GM18507 (cell line): Measurements from ENCODE around the gene PCGF3.
"Not testable (repeated sequence)": the region's sequence is repeated elsewhere in the genome, so short reads cannot be mapped to it uniquely, and the experiment has no call there.

Source experiments
- DNase-seq: peaks from one replicate; pipeline ENCODE4 v3.0.0; 2011; ENCODE audit warnings: low read depth; ENCODE audit not compliant: insufficient read length; ENCODE audit errors: extremely low spot score
- FAIRE-seq: peaks from 2 replicates; lab custom pipeline; 2011; peaks lifted over from hg19 to GRCh38; lab: Jason Lieb, UNC

PCGF3 gene

DNA sequence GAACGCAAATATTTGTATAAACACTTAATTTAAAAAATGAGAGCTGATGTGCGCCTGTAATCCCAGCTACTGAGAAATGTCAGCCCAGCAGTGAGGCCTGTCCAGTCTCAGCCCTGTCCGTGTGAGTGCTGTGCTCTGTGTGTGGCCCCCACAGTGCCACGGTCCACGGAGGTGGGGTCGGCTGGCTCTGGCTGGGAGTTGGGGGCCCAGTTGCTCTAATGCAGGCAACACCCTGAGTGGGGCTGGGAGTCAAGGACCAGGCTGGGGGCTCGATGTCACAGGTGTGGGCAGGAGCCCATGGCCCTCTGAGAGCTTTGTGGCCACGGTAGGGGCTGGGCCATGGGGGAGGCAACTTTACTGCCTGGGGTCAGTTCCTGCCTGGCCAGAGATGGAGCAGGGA is 12.8 kb downstream of the PCGF3 start:
- no peak for FAIRE-seq
- no peak for DNase-seq

DNA sequence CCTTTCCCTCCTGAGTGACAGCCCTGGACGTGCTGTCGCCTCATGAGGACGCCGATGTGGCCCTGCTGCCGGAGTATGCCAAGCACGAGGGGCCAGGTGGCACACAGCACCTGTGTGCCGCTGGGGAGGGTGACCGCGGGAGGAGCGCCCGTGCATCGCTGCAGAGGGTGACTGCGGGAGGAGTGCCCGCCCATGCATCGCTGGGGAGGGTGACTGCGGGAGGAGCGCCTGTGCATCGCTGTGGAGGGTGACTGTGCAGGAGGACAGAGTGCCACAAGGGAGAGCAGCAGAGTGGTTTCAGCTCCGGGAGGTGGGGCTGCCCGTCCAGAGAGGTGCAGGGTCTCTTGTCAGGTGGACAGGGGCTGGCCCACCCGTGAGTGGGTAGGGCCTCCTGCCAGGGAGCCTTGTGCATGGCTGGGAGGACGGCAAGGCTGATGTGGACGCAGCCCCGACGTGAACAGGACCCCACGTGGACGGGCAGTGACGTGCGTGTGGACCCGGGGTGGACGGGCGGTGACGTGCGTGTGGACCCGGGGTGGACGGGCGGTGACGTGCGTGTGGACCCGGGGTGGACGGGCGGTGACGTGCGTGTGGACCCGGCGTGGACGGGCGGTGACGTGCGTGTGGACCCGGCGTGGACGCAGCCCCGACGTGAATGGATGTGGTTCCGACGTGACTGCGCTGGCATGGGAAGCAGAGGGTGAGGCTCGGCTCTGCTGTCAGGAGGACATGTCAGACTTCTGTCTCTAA is 14.7 kb downstream of the PCGF3 start:
- FAIRE-seq (no peak), DNase-seq (no peak)

DNA sequence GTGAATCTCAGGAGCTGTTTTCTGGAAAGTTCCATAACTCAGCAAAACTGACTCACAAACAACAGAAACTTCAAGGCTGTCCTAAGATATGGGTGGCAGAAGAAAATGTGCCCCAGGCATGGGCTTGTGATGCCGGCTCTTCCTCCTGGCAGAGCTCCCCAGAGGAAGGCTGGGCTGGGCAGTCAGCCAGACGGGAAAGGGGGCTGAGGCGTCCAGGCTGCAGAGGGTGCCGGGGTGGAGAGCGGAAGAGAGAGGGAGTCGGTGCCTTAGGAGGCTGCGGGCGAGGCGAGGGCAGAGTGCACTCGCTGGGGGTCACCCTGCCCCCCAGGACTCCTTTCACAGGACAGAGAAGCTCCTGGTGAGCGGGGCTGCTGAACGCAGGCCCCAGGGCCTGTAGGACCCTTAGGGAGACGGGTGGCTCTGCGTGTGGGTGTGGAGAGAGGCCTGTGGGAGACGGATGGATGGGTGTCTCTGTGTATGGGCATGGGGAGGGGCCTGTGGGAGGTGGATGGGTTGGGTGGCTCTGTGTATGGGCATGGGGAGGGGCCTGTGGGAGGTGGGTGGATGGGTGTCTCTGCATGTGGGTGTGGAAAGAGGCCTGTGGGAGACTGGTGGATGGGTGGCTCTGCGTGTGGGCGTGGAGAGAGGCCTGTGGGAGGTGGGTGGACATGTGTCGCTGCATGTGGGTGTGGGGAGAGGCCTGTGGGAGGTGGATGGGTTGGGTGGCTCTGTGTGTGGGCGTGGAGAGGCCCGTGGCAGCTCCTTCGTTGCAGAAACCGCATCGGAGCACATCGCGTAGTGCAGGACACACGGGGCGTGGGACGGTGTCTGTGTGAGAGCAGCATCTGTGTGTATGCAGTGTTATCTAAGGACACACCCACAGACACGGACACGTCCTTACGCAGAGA is 15.9 kb downstream of the PCGF3 start:
- no peak for FAIRE-seq
- DNase-seq = no peak

DNA sequence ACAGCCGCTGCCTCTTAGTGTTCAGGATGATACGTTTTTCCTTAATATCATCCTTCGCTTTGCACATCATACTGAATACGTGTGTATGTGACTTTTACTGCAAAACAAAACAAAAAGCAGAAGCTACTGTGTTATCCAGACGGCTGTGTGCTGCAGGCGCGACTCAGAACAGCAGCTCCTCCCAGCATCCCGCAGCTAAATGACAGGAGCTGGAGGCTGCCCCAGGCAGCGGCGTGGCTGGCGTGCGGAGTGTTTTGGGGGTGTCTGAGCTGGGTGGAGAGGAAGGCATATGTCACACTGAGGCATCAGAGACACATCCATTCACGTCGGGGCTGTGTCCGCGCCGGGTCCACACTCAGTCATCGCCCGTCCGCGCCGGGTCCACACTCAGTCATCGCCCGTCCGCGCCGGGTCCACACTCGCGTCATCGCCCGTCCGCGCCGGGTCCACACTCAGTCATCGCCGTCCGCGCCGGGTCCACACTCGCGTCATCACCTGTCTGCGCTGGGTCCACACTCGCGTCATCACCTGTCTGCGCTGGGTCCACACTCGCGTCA is 16.6 kb downstream of the PCGF3 start:
- no peak for DNase-seq
- no peak for FAIRE-seq

DNA sequence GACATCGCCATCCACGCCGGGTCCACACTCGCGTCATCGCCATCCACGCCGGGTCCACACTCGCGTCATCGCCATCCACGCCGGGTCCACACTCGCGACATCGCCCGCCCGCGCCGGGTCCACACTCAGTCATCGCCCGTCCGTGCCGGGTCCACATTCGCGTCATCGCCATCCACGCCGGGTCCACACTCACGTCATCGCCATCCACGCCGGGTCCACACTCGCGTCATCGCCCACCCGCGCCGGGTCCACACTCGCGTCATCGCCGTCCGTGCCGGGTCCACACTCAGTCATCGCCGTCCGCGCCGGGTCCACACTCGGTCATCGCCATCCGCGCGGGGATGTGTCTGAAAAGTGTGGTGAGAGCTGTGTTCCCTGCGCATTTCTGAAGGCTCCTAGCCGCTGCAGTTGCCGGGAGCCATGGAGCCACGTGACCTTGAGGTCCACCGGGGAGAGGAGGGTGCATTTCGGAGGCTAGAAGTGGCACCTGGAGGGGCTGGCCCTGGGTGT is 17.3 kb downstream of the PCGF3 start:
- FAIRE-seq (no peak), DNase-seq (no peak)

DNA sequence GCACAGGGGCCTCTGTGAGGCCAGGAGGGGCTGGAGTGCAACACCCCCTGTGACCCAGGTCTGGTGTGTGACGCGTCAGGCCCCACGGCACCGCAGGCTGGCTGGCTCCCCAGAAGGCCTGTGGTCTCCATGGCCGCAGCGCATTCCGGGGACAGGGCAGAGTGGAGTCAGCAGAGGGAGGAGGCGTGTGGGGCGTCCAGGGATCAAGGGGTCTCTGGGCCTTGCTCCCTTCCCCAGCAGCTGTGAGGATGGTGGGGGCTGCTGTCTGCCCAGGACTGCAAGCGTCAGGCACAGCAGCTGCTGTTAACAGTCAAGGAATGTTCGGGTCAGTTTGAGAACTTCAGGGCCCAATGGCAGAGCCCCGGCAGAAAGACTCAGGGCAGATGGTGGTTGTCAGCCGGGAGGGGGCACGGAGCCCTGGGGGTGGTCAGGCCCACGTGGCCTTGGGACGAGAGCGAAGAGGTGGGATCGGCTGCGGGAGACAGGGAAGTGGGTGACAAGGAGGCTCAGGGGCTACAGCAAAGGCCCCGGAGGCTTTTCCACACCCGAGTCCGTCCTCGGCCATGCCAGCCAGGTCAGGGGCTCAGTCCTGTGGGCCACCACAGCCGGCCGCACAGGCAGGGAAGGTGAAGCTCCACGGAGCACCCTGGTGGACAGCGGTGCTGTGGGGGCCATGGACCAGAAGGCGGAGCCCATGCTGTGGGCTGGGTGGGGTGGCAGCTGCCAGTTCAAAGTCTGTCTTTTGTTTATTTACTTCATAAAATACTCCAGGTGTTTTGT is 18.3 kb downstream of the PCGF3 start:
- FAIRE-seq = no peak
- DNase-seq = no peak

DNA sequence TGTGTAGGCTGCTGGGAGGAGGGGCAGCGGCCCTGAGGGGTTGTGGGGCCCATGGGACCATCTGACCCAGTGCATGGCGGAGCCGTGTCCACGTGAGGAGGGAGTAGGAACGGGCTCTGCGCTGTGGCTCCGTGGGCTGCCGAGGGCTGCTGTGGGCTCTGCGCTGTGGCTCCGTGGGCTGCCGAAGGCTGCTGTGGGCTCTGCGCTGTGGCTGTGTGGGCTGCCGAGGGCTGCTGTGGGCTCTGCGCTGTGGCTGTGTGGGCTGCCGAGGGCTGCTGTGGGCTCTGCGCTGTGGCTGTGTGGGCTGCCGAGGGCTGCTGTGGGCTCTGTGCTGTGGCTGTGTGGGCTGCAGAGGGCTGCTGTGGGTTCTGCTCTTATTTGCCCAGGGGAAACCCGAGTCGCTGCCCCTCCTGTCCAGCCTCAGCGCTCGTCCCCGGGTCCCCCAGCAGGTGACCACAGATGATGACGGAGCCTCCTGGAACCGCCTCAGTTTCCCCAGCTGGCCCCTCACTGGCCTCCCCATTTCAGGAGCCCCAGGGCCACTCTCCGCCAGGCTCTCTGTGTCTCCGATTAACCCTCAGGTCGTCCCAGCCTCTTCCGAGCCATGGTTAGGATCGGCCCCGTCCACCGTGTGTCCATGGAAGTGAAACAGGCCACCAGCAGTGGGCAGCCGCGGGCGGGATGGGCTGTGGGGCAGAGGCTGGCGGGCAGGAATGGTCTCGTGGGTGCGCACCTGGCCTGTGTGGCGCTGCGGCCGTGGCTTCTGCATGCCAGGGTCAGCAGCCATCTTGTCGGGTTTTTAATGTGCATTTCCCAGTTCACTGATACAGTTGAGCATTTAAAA is 20.0 kb downstream of the PCGF3 start:
- no peak for FAIRE-seq
- DNase-seq = no peak

DNA sequence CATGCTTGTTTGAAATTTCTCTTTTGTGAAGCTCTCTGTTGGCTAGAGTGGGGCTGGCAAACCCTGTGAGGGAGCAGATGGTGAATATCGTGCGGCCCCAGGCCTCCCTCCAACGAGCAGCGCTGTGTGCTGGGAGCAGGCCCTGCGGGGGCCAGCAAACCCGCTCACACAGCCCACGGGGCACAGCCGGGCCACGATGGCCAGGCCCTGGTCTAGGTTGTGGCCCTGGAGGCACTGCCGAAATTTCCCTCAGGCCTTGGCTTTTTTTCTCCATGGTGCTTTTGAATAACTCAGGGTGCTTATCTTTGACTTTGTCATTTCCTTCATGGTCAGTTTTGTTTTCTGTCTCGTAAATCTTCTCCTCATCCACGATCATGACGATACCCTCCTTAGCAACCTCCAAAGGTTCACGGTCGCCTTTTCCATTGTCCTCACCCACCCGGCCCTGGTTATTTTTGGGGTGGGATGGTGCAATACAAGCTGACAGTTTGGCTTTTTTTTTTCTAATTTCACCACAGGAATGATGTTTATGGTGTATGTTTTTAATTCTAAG is 20.7 kb downstream of the PCGF3 start:
- DNase-seq (no peak), FAIRE-seq (no peak)

DNA sequence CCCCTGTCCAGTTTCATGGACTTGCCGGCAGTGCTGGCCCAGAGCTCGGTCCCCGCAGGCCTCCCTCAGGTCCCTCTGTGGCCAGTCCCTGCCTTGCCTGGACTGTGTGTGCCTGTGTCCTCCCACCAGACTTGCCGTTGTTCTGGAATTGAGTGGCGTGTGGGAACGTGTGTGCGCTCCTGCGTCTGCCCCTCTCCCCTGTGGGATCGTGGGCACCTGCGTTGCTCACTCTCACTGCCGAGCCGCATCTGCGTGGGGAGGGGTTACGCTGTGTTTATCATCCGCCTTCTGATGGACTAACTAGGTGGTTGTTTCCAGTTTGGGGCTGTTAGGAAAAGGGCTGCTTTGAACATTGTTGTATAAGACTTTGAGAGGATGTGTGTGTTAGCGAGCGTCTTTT is 21.2 kb downstream of the PCGF3 start:
- no peak for FAIRE-seq

DNA sequence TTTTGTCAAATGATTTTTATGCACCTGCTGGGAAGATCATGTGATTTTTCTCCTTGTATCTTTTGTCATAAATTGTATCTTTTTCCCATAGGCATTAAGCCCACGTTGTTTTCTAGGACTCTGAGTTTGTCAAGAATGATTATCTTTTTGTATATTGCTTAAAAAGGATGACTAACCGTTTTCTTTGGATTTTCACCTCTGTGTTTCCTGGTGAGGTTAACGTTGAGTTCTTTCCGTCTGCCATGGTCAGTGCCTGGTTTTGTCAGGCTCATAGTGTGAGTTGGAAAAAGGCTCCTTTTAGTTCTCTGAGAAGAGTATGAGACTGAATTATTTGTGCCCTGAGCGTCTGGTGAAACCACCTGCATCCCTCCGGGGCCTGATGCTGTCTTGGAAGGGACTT is 21.9 kb downstream of the PCGF3 start:
- no peak for FAIRE-seq
- no peak for DNase-seq

More for the DNA sequence above, 21.2 kb downstream of the PCGF3 start:
- no peak for DNase-seq

DNA sequence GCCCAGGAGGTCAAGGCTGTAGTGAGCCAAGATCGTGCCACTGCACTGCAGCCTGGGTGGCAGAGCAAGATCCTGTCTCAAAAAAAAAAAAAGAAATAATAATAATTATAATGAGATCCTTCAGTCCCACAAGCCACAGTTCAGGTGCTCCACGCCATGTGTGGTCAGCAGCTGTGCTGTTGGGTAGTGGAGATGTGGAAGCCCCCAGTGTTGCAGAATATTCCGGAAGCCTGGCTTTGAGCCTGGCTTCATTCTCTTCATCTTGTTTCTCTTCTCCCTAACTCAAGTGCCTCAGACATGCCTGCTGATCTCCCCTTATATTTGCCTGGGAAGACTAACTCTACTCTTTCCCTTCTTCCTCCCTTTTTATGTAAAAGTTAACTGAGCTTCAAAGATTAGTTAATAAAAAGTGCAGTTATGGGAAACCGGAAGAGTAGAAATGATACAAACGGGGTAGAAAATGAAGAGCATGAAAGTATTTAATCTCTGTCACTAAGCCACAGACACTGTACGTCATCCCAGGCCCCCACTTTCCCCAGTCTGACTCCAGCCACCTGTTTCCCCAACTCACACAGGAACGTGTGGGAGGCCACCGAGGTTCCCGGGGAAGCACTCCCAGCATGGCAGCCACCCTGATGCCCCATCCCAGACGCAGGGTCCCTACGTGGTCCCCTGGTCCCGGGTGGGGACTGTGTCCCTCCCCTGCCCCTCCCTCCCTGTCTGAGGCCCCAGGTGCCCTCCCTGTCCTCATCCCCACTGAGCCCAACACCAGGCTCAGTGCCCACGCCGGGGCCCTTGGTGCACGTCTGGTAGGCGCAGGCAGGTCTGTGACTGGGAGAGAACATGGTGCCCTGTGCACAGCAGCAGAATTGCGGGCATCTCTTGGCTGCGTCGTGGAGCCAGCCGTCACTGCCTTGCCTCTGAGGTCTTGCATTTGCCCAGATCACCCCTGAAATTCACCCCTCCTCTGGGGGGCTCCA is 24.0 kb downstream of the PCGF3 start:
- no peak for DNase-seq
- FAIRE-seq = no peak

DNA sequence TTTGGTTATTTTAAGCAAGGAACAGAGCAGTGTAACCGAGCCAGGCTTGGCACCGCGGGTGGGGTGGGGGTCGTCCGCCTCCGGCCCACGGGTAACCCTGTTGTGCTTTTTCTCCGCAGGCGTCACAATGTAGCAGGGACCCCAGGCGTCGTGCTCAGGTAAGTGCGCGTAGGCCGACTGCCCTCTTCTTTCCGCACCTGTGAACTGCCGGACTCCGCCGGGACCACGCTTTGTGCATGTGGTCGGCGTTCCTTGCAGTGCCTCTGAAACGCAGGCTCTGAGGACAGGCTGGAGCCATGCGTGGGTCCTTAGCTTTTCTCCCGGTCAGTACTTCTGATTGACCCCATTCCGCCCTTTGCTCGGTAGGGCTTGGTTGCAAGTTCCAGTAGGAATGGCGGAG is 24.9 kb downstream of the PCGF3 start:
- no peak for FAIRE-seq
- DNase-seq = no peak

DNA sequence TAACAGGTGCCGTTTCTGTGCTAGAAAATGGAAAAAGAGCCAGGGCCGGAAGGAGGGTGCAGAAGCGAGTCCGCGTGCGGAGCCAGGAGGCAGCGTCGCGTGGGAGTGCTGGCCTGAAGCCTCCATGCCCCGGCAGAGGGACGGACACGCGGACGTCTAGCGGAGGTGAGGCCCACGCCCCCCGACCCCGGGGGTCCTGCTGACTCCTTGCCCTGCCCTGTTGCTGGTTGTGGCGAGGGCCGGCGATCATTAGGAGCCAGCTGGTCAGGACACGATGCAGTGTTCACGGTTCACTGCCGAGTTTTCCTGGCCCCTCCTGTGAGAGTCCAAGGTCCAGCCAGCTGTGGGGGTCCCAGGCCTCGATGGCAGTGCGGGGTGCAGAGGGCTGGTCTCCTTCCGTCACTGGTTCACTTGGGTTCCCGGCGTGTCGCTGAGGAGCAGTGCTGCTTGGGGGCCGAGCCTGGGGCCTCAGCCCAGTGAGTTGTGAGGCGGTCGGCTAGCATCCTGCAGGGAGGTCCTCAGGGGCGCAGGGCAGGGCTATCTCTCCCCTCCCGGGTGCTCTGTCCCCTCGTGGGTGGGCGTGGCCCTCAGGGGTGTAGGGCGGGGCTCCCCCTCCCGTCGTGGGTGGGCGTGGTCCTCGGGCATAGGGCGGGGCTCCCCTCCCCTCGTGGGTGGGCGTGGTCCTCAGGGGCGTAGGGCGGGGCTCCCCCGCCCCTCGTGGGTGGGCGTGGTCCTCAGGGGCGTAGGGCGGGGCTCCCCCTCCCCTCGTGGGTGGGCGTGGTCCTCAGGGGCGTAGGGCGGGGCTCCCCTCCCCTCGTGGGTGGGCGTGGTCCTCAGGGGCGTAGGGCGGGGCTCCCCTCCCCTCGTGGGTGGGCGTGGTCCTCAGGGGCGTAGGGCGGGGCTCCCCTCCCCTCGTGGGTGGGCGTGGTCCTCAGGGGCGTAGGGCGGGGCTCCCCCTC is 25.6 kb downstream of the PCGF3 start:
- not testable (repeated sequence) for FAIRE-seq, DNase-seq

DNA sequence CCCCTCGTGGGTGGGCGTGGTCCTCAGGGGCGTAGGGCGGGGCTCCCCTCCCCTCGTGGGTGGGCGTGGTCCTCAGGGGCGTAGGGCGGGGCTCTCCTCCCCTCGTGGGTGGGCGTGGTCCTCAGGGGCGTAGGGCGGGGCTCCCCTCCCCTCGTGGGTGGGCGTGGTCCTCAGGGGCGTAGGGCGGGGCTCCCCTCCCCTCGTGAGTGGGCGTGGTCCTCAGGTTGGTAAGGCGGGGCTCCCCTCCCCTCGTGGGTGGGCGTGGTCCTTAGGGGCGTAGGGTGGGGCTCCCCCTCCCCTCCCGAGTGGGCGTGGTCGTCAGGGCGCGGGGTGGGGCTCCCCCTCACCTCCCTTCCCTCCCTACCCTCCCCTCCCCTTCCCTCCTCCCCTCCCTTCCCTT is 26.3 kb downstream of the PCGF3 start:
- DNase-seq, FAIRE-seq: not testable (repeated sequence)

DNA sequence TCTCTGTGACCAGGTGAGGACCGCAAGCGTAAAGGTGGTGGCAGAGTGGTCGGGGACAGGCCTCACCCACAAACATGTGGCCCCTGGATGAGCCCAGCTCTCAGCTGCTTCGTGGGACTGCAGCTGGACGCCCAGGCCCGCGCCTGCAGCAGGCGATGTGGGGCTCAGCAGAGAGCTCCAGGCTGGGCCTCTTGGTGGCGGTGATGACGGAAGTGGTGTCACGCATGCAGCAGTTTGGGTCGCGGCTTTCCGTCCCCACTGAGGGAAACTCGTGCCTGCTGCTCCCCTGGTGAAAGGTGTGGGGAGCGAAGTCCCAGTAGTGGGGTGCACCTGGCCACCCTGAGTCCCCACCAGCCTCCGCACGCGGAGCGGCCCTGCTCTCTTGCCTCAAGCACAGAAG is 26.9 kb downstream of the PCGF3 start:
- no peak for FAIRE-seq
- DNase-seq = no peak

DNA sequence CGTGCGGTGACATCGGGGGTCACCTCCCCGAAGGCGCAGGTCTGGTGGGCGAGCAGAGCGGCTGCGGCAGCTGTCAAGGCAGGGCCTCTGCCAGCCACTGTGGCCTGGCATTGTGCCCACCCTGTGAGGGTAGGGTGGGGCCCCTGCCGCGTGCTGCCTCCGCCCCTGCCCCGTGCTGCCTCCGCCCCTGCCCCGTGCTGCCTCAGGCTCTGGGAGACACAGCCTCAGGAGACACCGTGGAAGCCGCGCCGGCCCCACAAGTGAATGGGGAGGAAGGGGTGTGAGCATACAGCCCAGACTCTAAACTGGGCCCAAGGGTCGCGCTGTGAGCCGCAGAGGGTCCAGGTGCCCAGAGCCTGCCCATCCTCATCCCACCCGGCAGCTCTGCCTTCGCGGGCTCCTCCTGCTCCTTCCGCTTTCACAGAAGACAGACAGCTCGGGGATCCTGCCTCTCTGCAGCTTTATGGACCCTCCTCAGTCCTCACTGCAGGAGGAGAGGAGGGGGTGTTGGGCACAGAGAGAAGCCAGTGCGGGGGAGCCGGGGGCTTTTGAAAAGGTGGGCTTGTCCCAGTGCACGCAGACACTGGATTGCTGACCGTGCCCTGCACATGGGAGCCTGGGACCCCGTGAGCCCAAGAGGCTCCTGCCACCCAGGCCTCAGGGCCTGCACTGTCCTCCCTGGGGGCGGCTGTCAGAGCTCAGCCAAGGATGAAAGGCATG is 27.4 kb downstream of the PCGF3 start:
- no peak for FAIRE-seq
- DNase-seq = no peak
